ENCODE data around the gene DYNLRB1. TPM values are rescaled to one million over a fixed set of nuclear protein-coding genes. Genes with fewer than 3 reads are reported as not detected.

DYNLRB1 gene
- total and polyA plus RNA-seq, 9 donors = 79.9 to 319 (median 122) TPM

DNA sequence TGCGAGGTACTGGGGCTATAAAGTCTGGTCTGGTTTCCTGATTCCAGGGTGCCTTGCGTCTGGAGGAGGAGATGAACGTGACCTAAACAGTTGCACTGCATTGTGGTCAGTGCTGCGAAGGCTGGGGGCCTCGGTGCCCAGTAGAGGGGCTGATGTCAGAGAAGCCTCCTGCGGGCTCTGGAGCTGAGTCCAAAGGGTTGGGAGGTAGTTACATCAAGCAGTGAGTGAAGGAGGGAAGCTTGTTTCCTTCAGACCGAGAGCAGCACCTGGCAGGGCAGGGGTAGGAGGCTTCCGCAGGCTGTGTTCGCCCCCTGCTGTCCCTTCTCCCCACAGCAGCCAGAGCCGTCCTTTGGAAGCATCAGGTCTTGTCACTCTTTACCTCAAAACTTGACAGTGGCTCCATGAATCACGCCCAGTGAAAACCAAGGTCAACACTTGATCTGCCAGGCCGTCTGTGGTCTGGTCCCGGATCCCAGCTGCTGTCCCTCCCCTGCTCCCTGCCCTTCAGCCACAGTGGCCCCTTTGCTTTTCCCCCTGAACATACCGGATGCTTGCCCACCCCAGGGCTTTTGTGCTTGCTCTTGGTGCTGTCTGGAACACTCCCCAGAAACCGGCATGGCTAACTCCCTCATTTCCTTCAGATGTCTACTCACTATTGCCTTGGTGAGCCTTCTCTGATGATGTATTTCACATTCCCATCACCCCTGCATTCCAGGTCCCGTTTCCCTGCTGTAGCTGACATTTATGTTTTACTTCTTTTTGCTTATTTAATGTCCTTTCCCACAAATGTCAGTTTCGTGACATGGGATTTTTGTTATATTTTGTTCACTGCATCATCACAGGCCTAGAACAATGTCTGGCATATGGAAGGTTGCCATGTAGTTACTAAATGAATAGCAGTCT, 7.0 kb downstream of the DYNLRB1 start:
- Histone ChIP-seq H3K36me3 (no peaks in the 10 kb centered on the region), H3K4me1 (ENCODE audit: insufficient read depth) (peaks cover 18% of the 10 kb centered on the region), H3K4me3 (no peak overlapping the region), H3K27ac (no peak overlapping the region), H3K9me3 (no peaks in the 10 kb centered on the region), H3K27me3 (no peaks in the 10 kb centered on the region)
- WGBS, 3 donors = 38 to 49% (median 47%) methylated on average over 17 of the region's 17 CpGs
- DNase-seq = peak in 3 of 5 donors; percentile 42 to 59 (median 43)
- intact Hi-C loops (cut with DNase I) = loop anchor here in 2 of 4 donors (5.0 to 10.0 kb wide), 2 partner anchors 208 to 211 kb away; no protein-coding TSS in a partner anchor
- TF ChIP-seq, protein P1, sequence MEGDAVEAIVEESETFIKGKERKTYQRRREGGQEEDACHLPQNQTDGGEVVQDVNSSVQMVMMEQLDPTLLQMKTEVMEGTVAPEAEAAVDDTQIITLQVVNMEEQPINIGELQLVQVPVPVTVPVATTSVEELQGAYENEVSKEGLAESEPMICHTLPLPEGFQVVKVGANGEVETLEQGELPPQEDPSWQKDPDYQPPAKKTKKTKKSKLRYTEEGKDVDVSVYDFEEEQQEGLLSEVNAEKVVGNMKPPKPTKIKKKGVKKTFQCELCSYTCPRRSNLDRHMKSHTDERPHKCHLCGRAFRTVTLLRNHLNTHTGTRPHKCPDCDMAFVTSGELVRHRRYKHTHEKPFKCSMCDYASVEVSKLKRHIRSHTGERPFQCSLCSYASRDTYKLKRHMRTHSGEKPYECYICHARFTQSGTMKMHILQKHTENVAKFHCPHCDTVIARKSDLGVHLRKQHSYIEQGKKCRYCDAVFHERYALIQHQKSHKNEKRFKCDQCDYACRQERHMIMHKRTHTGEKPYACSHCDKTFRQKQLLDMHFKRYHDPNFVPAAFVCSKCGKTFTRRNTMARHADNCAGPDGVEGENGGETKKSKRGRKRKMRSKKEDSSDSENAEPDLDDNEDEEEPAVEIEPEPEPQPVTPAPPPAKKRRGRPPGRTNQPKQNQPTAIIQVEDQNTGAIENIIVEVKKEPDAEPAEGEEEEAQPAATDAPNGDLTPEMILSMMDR (IDR thresholded peaks at IDR 0.05) = peak in 2 of 3 donors; percentile 16 to 28
- TF ChIP-seq EP300 (IDR thresholded peaks at IDR 0.05) (no peak), POLR2A (IDR thresholded peaks at IDR 0.05) (no peak)

DNA sequence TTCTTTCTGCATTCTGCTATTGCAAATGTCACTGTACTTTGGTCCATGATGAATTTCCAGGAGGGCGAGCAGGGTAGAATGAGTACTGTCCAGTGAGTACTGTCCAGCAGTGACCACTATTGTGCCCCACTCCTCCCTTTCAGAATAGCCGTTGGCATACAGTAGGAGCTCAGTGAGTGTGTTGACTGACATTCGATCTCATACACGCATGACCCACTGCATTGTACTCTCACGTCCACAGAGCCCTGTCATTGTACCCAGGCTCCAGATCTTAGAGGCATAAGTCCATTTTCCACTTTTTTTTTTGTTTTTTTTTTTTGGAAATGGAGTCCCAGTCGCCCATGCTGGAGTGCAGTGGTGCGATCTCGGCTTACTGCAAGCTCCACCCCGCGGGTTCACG, 8.2 kb downstream of the DYNLRB1 start:
- no peak for DNase-seq
- no peak overlapping the region for H3K27ac ChIP-seq
- intact Hi-C loops (cut with DNase I) = loop anchor here in 2 of 4 donors (5.0 to 10.0 kb wide), 2 partner anchors 210 to 212 kb away; no protein-coding TSS in a partner anchor
- TF ChIP-seq, protein P1 (IDR thresholded peaks at IDR 0.05) = no peak
- TF ChIP-seq POLR2A (IDR thresholded peaks at IDR 0.05) (no peak), EP300 (IDR thresholded peaks at IDR 0.05) (no peak)
- H3K4me3 ChIP-seq = no peak overlapping the region
- WGBS, 3 donors = 92 to 93% (median 93%) methylated on average over 11 of the region's 11 CpGs
- no peaks in the 10 kb centered on the region for H3K9me3 ChIP-seq
- H3K27me3 ChIP-seq = no peaks in the 10 kb centered on the region
- H3K36me3 ChIP-seq = no peaks in the 10 kb centered on the region
- H3K4me1 ChIP-seq (ENCODE audit: insufficient read depth) = peaks cover 16% of the 10 kb centered on the region

DNA sequence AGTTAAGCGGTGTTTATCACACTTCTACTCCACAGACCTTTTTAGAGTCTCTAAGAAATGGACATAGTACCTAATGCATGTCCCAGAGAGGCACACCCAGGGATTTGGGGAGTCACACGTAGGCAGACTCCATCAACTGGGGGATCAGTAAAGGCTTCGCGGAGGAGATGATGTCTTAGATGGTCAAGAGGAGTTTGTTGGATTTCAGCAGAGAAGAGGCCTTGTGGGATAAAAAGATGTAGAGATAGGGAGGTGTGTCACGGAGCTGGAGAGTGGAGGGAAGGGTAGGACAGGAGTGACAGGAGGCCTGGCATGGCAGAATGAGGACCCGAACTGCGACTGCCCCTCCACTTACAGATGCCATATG, 9.1 kb downstream of the DYNLRB1 start:
- H3K9me3 ChIP-seq = no peaks in the 10 kb centered on the region
- TF ChIP-seq, protein P1 (IDR thresholded peaks at IDR 0.05) = no peak
- TF ChIP-seq POLR2A (IDR thresholded peaks at IDR 0.05) (no peak), EP300 (IDR thresholded peaks at IDR 0.05) (no peak)
- no peak overlapping the region for H3K4me3 ChIP-seq
- H3K4me1 ChIP-seq (ENCODE audit: insufficient read depth) = peaks cover 16% of the 10 kb centered on the region
- intact Hi-C loops (cut with DNase I) = loop anchor here in 1 of 4 donors (10.0 kb wide), 1 partner anchor 211 kb away; no protein-coding TSS in a partner anchor
- H3K27ac ChIP-seq = peak overlapping the region; percentile 2 to 27
- no peaks in the 10 kb centered on the region for H3K36me3 ChIP-seq
- no peaks in the 10 kb centered on the region for H3K27me3 ChIP-seq
- DNase-seq = no peak
- 80 to 87% (median 83%) methylated on average over 7 of the region's 7 CpGs for WGBS, 3 donors

DNA sequence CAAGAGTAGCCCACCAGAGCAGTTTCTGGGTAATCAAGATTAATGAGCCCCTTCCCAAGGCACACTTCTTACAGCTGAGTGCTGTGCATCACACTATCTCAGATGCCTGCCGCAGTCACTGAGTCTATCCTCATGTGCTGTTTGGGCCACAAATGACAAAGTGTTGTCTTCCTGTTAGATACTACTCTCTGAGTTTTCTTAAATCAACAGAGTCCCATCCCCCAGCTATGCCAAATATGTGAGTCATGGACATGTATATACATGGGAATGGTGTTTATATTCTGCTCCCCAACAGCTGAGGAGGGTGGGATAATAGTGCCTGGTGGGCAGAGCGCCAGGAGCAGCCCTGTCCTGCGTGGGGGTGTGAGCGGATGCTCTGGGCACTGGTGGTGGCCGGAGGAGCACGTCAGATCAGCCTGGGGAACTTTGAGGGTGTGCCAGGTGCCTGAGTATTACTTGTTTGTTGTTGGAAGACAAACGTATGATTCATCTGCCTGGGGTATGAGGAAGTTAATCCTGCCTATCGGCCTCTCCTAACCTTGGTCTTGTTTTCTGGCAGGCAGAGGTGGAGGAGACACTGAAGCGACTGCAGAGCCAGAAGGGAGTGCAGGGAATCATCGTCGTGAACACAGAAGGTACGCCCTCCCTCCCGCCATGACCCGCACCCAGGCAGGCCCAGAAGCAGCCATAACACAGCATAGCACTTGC, 9.6 kb downstream of the DYNLRB1 start:
- DNase-seq = peak; percentile 81 to 90 (median 85)
- Histone ChIP-seq H3K27ac (peak overlapping the region; percentile 2 to 27), H3K4me1 (ENCODE audit: insufficient read depth) (peaks cover 16% of the 10 kb centered on the region), H3K9me3 (no peaks in the 10 kb centered on the region), H3K27me3 (no peaks in the 10 kb centered on the region), H3K36me3 (no peaks in the 10 kb centered on the region), H3K4me3 (no peak overlapping the region)
- TF ChIP-seq POLR2A (IDR thresholded peaks at IDR 0.05) (no peak), EP300 (IDR thresholded peaks at IDR 0.05) (no peak)
- TF ChIP-seq, protein P1 (IDR thresholded peaks at IDR 0.05) = no peak
- WGBS, 3 donors = 5 to 11% (median 9%) methylated on average over 14 of the region's 14 CpGs
- intact Hi-C loops (cut with DNase I) = loop anchor here in 1 of 4 donors (10.0 kb wide), 1 partner anchor 211 kb away; no protein-coding TSS in a partner anchor

All from ovary (tissue), 9 donors.